ENCODE data around the gene ATP8B3.

DNA sequence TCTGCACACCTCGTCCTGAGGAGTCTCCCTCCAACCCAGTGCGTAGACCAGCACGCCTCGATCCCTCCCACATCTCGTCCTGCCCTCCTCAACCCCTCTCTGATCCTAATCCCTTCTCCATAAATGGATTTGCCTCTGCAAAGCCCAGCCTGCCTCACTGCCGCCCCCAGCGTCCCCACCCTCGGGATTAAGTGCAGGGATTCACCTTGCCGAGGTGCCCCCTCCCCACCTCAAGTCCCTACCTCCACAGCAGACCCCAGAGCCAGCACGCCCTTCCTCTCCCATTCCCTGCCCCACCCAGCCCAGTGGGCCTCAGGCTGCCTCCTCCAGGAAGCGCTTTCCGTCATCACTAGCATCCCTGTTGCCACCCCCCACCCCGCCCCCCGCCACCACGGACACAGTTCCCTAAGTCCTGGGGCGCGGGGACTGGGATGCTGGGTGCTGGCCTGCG is 47.3 kb upstream of the ATP8B3 start:
- TF ChIP-seq TAF1 (IDR thresholded peaks at IDR 0.05; ENCODE audit: borderline replicate concordance, insufficient read depth, low read length) (no peak), POLR2AphosphoS5 (IDR thresholded peaks at IDR 0.05; ENCODE audit: low read depth, low read length) (no peak), FOXP2 (optimal IDR thresholded peaks at IDR 0.05; ENCODE audit: borderline replicate concordance, extremely low read depth, extremely low read length, insufficient read depth) (no peak)
- TF ChIP-seq, protein P1, sequence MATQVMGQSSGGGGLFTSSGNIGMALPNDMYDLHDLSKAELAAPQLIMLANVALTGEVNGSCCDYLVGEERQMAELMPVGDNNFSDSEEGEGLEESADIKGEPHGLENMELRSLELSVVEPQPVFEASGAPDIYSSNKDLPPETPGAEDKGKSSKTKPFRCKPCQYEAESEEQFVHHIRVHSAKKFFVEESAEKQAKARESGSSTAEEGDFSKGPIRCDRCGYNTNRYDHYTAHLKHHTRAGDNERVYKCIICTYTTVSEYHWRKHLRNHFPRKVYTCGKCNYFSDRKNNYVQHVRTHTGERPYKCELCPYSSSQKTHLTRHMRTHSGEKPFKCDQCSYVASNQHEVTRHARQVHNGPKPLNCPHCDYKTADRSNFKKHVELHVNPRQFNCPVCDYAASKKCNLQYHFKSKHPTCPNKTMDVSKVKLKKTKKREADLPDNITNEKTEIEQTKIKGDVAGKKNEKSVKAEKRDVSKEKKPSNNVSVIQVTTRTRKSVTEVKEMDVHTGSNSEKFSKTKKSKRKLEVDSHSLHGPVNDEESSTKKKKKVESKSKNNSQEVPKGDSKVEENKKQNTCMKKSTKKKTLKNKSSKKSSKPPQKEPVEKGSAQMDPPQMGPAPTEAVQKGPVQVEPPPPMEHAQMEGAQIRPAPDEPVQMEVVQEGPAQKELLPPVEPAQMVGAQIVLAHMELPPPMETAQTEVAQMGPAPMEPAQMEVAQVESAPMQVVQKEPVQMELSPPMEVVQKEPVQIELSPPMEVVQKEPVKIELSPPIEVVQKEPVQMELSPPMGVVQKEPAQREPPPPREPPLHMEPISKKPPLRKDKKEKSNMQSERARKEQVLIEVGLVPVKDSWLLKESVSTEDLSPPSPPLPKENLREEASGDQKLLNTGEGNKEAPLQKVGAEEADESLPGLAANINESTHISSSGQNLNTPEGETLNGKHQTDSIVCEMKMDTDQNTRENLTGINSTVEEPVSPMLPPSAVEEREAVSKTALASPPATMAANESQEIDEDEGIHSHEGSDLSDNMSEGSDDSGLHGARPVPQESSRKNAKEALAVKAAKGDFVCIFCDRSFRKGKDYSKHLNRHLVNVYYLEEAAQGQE (IDR thresholded peaks at IDR 0.05; ENCODE audit: insufficient read depth in 1 of 2, low read depth in 2 of 2, low read length in 2 of 2) = no peak
